ENCODE data around the gene CDH4. TPM values are rescaled to one million over a fixed set of nuclear protein-coding genes. Genes with fewer than 3 reads are reported as not detected.

Gene CDH4
- total RNA-seq, 2 donors from 2014 or later, result 0.07 to 0.94 TPM

- Histone ChIP-seq H3K36me3 (no peaks in the 10 kb centered on the region), H3K4me1 (no peaks in the 10 kb centered on the region), H3K9me3 (no peaks in the 10 kb centered on the region), H3K27me3 (no peaks in the 10 kb centered on the region), H3K27ac (no peak overlapping the region), H3K4me3 (no peak overlapping the region)
- TF ChIP-seq CTCF (IDR thresholded peaks at IDR 0.05), result no peak
- no peak for DNase-seq (ENCODE audit: low spot score)
Measured at GRCh38 chr20:61723529-61724257, 471.6 kb downstream of the CDH4 start.

GRCh38 chr20:61724376-61724775 is 472.3 kb downstream of the CDH4 start:
- Histone ChIP-seq H3K4me3 (no peak overlapping the region), H3K4me1 (no peaks in the 10 kb centered on the region), H3K9me3 (no peaks in the 10 kb centered on the region), H3K36me3 (no peaks in the 10 kb centered on the region), H3K27me3 (no peaks in the 10 kb centered on the region), H3K27ac (no peak overlapping the region)
- no peak for TF ChIP-seq CTCF (IDR thresholded peaks at IDR 0.05)
- DNase-seq (ENCODE audit: low spot score), result no peak

DNA sequence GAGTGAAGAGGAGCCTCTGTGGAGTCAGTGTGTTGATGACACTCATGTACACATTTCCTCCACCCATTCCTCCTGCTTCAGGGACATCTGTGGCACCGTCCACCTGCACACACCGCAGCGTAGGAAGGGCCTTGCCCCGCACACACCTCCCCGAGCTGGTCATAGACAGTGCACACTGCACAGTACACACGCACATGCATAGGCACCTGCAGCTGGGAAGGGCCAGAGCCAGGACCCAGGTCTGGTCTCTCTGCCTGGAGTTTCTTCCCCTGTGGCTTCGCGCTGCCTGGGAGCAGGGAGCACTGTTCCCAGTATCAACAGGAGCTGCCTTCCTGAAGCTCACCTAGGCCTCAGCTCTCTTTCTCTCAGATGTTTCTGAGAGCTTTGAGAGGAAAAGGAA is 473.1 kb downstream of the CDH4 start:
- Histone ChIP-seq H3K27me3 (no peaks in the 10 kb centered on the region), H3K27ac (no peak overlapping the region), H3K36me3 (no peaks in the 10 kb centered on the region), H3K4me1 (no peaks in the 10 kb centered on the region), H3K4me3 (no peak overlapping the region), H3K9me3 (no peaks in the 10 kb centered on the region)
- no peak for DNase-seq (ENCODE audit: low spot score)
- no peak for TF ChIP-seq CTCF (IDR thresholded peaks at IDR 0.05)

- H3K27ac ChIP-seq, result no peak overlapping the region
- no peaks in the 10 kb centered on the region for H3K27me3 ChIP-seq
- H3K4me1 ChIP-seq, result no peaks in the 10 kb centered on the region
- H3K4me3 ChIP-seq, result no peak overlapping the region
- no peak for TF ChIP-seq CTCF (IDR thresholded peaks at IDR 0.05)
- no peak for DNase-seq (ENCODE audit: low spot score)
- H3K36me3 ChIP-seq, result no peaks in the 10 kb centered on the region
- H3K9me3 ChIP-seq, result no peaks in the 10 kb centered on the region
Measured at GRCh38 chr20:61725966-61726365, 473.9 kb downstream of the CDH4 start.

- no peaks in the 10 kb centered on the region for H3K4me1 ChIP-seq
- no peak for TF ChIP-seq CTCF (IDR thresholded peaks at IDR 0.05)
- H3K27me3 ChIP-seq, result no peaks in the 10 kb centered on the region
- no peak for DNase-seq (ENCODE audit: low spot score)
- H3K27ac ChIP-seq, result no peak overlapping the region
- H3K36me3 ChIP-seq, result no peaks in the 10 kb centered on the region
- H3K4me3 ChIP-seq, result no peak overlapping the region
- H3K9me3 ChIP-seq, result no peaks in the 10 kb centered on the region
Measured at GRCh38 chr20:61726979-61727378, 474.9 kb downstream of the CDH4 start.

DNA sequence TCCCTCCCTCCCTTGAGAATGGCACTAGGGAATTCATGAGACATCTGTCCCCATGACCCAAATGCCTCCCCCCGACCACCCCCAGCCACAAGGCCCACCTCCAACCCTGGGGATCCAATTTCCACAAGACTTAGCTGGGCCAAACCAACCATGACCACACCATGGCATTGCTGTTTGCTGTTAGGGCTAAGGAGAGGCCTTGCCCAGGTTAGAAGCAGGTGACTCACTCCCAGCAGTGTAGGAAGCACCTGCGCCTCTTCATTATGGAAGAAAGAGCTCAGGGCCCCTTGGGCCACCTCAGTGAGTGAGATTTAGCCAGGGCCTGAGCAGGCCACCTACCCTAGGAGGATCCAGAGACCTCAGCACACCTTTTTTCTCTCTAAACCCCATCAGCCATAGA is 475.7 kb downstream of the CDH4 start:
- Histone ChIP-seq H3K9me3 (no peaks in the 10 kb centered on the region), H3K27me3 (no peaks in the 10 kb centered on the region), H3K27ac (no peak overlapping the region), H3K4me3 (no peak overlapping the region), H3K36me3 (no peaks in the 10 kb centered on the region), H3K4me1 (no peaks in the 10 kb centered on the region)
- TF ChIP-seq CTCF (IDR thresholded peaks at IDR 0.05), result no peak
- DNase-seq (ENCODE audit: low spot score), result no peak
